ENCODE results near the gene PRX. TPM values are rescaled to one million over a fixed set of nuclear protein-coding genes. Genes with fewer than 3 reads are reported as not detected.

PRX gene
- polyA plus RNA-seq, 3 donors: 13.1 to 15.5 (median 14.2) TPM

DNA sequence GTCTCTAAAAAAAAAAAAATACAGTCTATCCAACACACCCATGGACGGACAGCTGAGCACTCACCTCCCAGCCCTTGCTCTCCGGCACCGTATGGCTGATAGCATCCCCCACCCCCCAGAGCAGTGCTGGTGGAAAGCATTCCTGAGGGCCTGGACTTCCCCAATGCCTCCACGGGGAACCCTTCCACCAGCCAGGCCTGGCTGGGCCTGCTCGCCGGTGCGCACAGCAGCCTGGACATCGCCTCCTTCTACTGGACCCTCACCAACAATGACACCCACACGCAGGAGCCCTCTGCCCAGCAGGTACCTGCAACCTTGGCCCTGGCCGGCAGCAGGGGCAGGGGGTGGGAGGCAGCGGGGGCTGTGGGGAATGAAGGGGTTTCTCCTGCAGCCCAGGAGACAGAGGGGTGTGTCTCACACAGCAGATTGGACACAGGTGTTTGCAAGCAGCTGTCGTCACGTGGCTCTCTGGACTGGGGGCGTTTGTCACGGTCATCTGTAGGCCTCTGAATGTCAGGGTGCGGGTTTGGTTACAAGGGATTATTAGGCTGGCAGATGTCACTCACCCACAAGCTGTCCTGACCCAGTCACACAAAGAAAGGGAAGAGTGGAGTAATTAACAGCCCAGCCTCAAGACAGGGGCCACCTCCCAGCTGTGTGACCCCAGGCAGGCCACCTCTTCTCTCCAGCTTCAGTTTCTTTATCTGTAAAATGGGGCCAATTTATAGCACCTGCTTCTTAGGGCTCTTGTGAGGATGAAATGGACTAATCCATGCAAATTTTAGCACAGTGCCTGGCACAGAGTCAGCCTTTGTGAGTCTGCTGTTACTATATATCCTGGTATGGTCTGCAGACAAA is 45.4 kb downstream of the PRX start:
- DNase-seq: no peak

GRCh38 chr19:40366697-40367561 is 46.2 kb downstream of the PRX start:
- DNase-seq: peak; percentile 57

- DNase-seq: peak; percentile 86
These were observed 47.4 kb downstream of the PRX start for GRCh38 chr19:40365613-40366401.

GRCh38 chr19:40365010-40365409 is 48.2 kb downstream of the PRX start:
- no peak for DNase-seq

DNA sequence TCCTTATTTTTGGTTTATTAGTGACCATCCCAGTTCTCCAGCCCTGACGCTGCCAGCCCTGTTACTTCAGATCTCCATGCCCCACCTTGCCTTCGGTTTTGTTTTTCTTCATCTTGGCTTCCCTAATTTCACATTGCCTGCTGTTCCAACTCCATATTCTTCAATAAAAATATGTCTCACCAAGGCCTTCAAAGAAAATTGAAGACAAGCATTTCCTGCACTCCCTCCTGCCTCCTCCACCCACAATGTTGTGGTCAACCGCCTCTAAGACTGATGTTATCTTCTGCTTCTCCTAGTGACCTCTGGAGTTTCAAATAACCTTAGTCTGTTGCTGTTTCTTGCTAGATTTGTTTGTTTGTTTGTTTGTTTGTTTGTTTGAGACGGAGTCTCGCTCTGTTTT is 50.1 kb downstream of the PRX start:
- no peak for DNase-seq

- no peak for DNase-seq
These were observed 51.0 kb downstream of the PRX start for GRCh38 chr19:40362160-40362559.

DNA sequence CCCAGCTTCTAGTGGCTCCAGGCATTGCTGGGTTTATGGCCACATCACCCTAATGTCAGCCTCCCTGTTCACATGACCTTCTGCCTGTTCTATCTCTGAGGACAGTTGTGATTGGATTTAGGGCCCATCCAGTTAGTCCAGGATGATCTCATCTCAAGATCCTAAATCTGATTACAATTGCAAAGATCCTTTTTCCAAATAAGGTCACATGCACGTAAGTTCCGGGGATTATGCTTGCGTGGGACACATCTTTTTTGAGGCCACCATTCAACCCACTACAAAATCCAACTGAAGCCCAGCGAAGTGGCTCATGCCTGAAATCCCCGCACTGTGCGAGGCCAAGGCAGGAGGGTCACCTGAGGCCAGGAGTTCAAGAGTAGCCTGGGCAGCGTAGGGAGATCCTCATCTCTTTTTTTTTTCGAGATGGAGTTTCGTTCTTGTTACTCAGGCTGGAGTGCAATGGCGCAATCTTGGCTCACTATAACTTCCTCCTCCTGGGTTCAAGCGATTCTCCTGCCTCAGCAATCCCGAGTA is 52.4 kb downstream of the PRX start:
- no peak for DNase-seq

GRCh38 chr19:40360020-40360707 is 53.0 kb downstream of the PRX start:
- DNase-seq: no peak

GRCh38 chr19:40358773-40359172 is 54.4 kb downstream of the PRX start:
- no peak for DNase-seq

GRCh38 chr19:40357640-40358039 is 55.5 kb downstream of the PRX start:
- no peak for DNase-seq

DNA sequence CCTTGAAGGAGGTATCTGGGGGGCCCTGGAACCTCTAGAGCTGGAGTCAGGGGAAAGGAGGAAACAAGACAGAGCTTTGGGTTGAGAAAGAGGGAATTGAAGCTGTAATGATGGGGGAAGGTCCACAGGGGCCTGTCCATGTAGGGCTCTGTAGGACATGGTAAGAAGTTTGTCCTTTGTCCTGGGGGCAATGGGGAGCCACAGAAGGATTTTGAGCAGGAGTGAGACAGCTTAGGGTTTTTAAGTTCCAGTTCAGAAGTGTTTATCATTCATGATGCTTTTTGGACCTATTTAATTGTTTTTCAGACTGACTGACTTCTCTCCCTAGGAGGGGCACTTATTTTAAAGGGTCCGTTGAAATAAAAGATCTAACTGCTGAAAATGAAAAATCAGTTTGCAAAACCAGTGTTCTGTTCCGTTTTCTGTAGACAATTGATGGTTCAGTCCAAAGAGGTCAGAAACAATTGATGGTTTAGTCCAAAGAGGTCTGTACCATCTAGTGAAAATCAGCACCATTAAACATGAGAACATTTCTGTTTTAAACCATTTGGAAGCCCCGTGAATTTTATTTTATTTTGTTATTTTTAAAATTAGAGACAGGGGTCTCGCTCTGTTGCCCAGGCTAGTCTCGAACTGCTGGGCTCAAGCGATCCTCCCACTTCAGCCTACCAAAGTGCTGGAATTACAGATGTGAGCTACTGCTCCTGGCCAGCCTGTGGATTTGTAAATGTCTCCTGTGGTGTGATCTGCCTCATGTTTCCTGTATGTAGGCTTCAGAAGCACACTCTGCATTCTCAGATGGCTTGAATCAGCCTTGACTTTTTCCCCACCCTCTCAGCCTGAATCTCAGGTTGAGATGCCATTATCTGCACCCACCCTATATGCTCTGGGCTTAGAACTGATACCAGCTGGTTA is 56.2 kb downstream of the PRX start:
- DNase-seq: no peak

- no peak for DNase-seq
These were observed 57.0 kb downstream of the PRX start for GRCh38 chr19:40355975-40356680.

DNA sequence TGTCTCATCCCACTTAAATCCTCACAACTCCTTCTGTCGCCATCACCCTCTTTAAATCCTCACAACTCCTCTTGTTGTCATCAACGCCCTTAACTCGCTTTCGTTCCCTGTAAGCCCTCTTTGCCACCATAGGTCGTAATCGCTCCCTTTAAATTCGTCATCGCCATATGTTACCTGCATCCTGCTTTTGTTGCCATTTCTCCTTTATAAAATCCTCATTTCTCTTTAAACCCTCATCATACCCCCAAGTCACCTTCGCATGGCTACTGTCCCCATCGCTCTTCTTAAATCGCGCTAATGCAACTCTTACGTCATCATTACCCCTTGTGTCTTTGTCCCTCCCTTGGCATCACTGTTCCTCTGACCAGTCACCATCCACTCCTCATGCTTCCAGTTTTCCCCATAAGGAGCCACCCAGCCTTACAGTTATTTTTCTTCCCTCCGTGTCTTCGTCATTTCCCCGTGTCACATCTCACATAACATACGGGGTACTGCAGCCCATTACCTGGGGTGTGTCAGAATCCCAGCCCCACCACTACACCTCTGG is 64.1 kb downstream of the PRX start:
- peak; percentile 40 for DNase-seq

DNA sequence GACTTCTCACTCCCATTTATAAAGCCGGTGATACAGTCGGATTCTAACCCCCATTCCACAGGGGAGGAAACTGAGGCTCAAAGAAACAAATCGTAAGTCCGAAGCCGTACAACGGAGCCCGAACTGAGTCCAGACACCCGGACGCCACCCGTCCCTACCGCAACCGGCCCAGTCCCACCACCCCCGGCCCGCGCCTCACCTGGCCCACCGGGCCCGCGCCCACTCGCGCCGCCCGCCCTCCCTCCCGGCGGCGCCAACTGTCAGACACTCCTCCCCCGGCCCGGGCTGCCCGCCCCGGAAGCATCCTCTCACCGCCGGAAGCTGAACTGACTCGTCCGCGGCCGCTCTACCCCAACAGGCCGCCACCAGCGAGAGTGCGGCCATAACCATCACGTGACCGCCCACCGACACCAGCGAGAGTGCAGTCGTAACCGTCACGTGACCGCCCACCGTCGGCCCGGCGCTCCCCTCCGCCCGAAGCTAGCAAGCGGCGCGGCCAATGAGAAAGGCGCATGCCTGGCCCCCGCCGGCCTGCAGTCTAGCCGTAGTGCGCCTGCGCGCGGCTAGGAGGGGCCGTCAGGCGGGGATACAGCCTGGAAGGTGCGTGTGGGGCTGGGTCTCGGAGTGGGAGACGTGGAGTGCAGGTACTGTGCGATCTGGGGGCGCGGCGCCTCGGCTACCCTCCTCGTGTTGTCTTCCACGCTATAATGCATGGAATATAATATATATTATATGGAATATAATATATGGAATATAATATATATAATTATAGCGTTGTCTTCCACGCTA is 64.9 kb downstream of the PRX start, which contains the start of the genes C19orf47 and PLD3:
C19orf47 (minus strand) TSS at position 273 of the 789 bp plus-strand sequence. CDS start 6,540 bp downstream, outside the sequence.
PLD3 (plus strand) TSS at position 571 of the 789 bp plus-strand sequence. CDS start 17,789 bp downstream, outside the sequence.
- DNase-seq: peak; percentile 98

- no peak for DNase-seq
These were observed 68.8 kb downstream of the PRX start for GRCh38 chr19:40344422-40344821.
